IMR-90 (cell line): ENCODE data around the gene GSTT4. TPM values are rescaled to one million over a fixed set of nuclear protein-coding genes. Genes with fewer than 3 reads are reported as not detected.
"Not testable (repeated sequence)": the region's sequence is repeated elsewhere in the genome, so short reads cannot be mapped to it uniquely, and the experiment has no call there.

Experiments
- ATAC-seq: fragments of 200-7000 bp; cut with Tn5 transposase; 2 replicates; pipeline ENCODE4 v1.9.1; 2020; ENCODE audit warnings: low read depth, mild to moderate bottlenecking, moderate library complexity
- BruUV-seq: library from RNA; stranded (reverse); fragments of 400-500 nt; replicated peaks from 2 replicates; lab custom pipeline; 2021; lab: Mats Ljungman, UMichigan
- CTCF ChIA-PET: fragments of 300-600 bp; formaldehyde crosslinking; extraction: SDS; loops from one replicate; lab custom pipeline; 2021; ENCODE audit warnings: antibody characterized with exemption; lab: Yijun Ruan, JAX
- POLR2A ChIA-PET: fragments of 300-600 bp; sonication (Branson Sonifier 250); formaldehyde crosslinking; loops from one replicate; lab custom pipeline; 2022; ENCODE audit warnings: antibody characterized with exemption; ENCODE audit not compliant: unreplicated experiment; lab: Charles Lee
- DNase-seq: peaks from one replicate; pipeline ENCODE4 v3.0.0; 2013
- H2AFZ ChIP-seq: replicated peaks from 2 replicates; pipeline ENCODE3; 2013; ENCODE audit warnings: low read length, mild to moderate bottlenecking; ENCODE audit not compliant: poor library complexity
- H2AK5ac ChIP-seq: 2 replicates; pipeline ENCODE4 v1.6.1; 2013; ENCODE audit warnings: low read depth, low read length, inconsistent platforms
- H2AK9ac ChIP-seq: replicated peaks from 2 replicates; pipeline ENCODE3; 2013; ENCODE audit warnings: mild to moderate bottlenecking, low read depth, low read length, moderate library complexity; ENCODE audit not compliant: poor library complexity
- H2BK120ac ChIP-seq: 2 replicates; pipeline ENCODE4 v1.6.1; 2013; ENCODE audit warnings: low read depth, low read length, inconsistent platforms
- H2BK15ac ChIP-seq: 3 replicates; pipeline ENCODE4 v1.6.1; 2013; ENCODE audit warnings: low read depth, low read length, inconsistent platforms
- H2BK20ac ChIP-seq: 2 replicates; pipeline ENCODE4 v1.6.1; 2013; ENCODE audit warnings: low read depth, mild to moderate bottlenecking, inconsistent platforms, low read length, moderate library complexity
- H2BK5ac ChIP-seq: 2 replicates; pipeline ENCODE4 v1.6.1; 2013; ENCODE audit warnings: mild to moderate bottlenecking, low read depth, low read length, inconsistent platforms; ENCODE audit not compliant: poor library complexity, severe bottlenecking
- H3K14ac ChIP-seq: replicated peaks from 2 replicates; pipeline ENCODE4 v1.6.1; 2013; ENCODE audit warnings: low read depth, low read length, inconsistent platforms
- H3K18ac ChIP-seq: 2 replicates; pipeline ENCODE4 v1.6.1; 2013; ENCODE audit warnings: low read depth, low read length, control low read depth
- H3K23ac ChIP-seq: 2 replicates; pipeline ENCODE4 v1.6.1; 2013; ENCODE audit warnings: low read depth, low read length, inconsistent platforms
- H3K27ac ChIP-seq: 2 replicates; pipeline ENCODE4 v1.5.1; 2013; ENCODE audit warnings: mild to moderate bottlenecking, control low read depth, low read length; ENCODE audit not compliant: insufficient read depth
- H3K27me3 ChIP-seq: 2 replicates; pipeline ENCODE4 v1.6.1; 2013; ENCODE audit warnings: low read length; ENCODE audit not compliant: control insufficient read depth, insufficient read depth
- H3K36me3 ChIP-seq: 2 replicates; pipeline ENCODE4 v1.6.1; 2013; ENCODE audit warnings: low read length, mixed read lengths; ENCODE audit not compliant: control insufficient read depth, insufficient read depth
- H3K4ac ChIP-seq: 2 replicates; pipeline ENCODE4 v1.6.1; 2013; ENCODE audit warnings: low read depth, low read length, inconsistent platforms
- H3K4me1 ChIP-seq: 2 replicates; pipeline ENCODE4 v1.6.1; 2013; ENCODE audit warnings: low read length, mixed read lengths; ENCODE audit not compliant: control insufficient read depth, insufficient read depth
- H3K4me2 ChIP-seq: 2 replicates; pipeline ENCODE4 v1.6.1; 2013; ENCODE audit warnings: low read depth, mild to moderate bottlenecking, control low read depth, low read length, moderate library complexity
- H3K4me3 ChIP-seq: 2 replicates; pipeline ENCODE4 v1.5.1; 2013; ENCODE audit warnings: low read depth, mild to moderate bottlenecking, control low read depth, low read length, moderate library complexity; ENCODE audit not compliant: insufficient read depth
- H3K56ac ChIP-seq: 2 replicates; pipeline ENCODE4 v1.6.1; 2013; ENCODE audit warnings: low read length, inconsistent platforms; ENCODE audit not compliant: insufficient read depth; ENCODE audit errors: extremely low read depth
- H3K79me1 ChIP-seq, 2 experiments: 2 replicates each; pipeline ENCODE4 v1.6.1; 2013; ENCODE audit warnings: low read length in 2 of 2, inconsistent platforms in 1 of 2, low read depth in 1 of 2
- H3K9ac ChIP-seq: 2 replicates; pipeline ENCODE4 v1.6.1; 2013; ENCODE audit warnings: low read depth, low read length, control low read depth
- H3K9me1 ChIP-seq: 2 replicates; pipeline ENCODE4 v1.6.1; 2013; ENCODE audit warnings: low read length, inconsistent platforms; ENCODE audit not compliant: insufficient read depth
- H3K9me3 ChIP-seq: 2 replicates; pipeline ENCODE4 v1.6.1; 2013; ENCODE audit warnings: low read length; ENCODE audit not compliant: control insufficient read depth, insufficient read depth
- H4K20me1 ChIP-seq: 2 replicates; pipeline ENCODE4 v1.6.1; 2013; ENCODE audit warnings: low read length, inconsistent platforms; ENCODE audit not compliant: insufficient read depth
- H4K5ac ChIP-seq: 2 replicates; pipeline ENCODE4 v1.6.1; 2013; ENCODE audit warnings: mild to moderate bottlenecking, low read depth, low read length, control low read depth
- H4K8ac ChIP-seq, 2 experiments: 2 replicates each; pipeline ENCODE4 v1.6.1; 2013; ENCODE audit warnings: low read depth in 2 of 2, low read length in 2 of 2, control low read depth in 1 of 2, inconsistent platforms in 1 of 2
- H4K91ac ChIP-seq: 2 replicates; pipeline ENCODE4 v1.6.1; 2013; ENCODE audit warnings: low read depth, low read length, inconsistent platforms; ENCODE audit not compliant: insufficient read depth
- WGBS, 2 experiments: methylation state at CpG; one replicate each; pipeline versions ENCODE4 v1.1.5 to v1.1.7; 2013; ENCODE audit warnings: missing lambda C conversion rate in 2 of 2; ENCODE audit not compliant: insufficient read length in 1 of 2; ENCODE audit errors: extremely low coverage in 2 of 2; 5-methylcytosine and 5-hydroxymethylcytosine counted together
- dilution Hi-C: fragments of 300-500 bp; cut with HindIII; formaldehyde crosslinking; loops from one replicate; pipeline ENCODE4 v1.14.3; 2018; ENCODE audit warnings: low sequenced_read_pairs; ENCODE audit not compliant: unreplicated experiment
- in situ Hi-C: fragments of 300-500 bp; cut with MboI; formaldehyde crosslinking; loops from 3 replicates; pipeline ENCODE4 v1.14.3; 2019; ENCODE audit warnings: low sequenced_read_pairs, inconsistent platforms, mixed read lengths
- intact Hi-C: fragments of 100-400 bp; cut with micrococcal nuclease; formaldehyde crosslinking; loops from 2 replicates; pipeline ENCODE4 v1.10.0; 2022
- polyA plus RNA-seq, 3 experiments: library from polyadenylated mRNA; depleted of rRNA; stranded (reverse); fragments of >200 nt; gene quantifications; 2 replicates each; pipeline ENCODE4 v1.2.3, GENCODE V29; 2012; ENCODE audit warnings: low replicate concordance in 1 of 3
- total RNA-seq: library from RNA; depleted of rRNA; stranded (reverse); fragments of >200 nt; gene quantifications from 2 replicates; pipeline ENCODE4 v1.2.3, GENCODE V29; 2012

The GSTT4 gene
- total and polyA plus RNA-seq, 2 of the 4 experiments (the other 2 are of a cell fraction): not detected

GRCh38 chr22:23961084-23961771 lies 44.0 kb downstream of the GSTT4 start, which contains the start of gene GSTT2B:
Gene GSTT2B (minus strand): TSS chr22:23961195. CDS start chr22:23961131, 64 bp downstream.
- H3K4ac ChIP-seq, H3K27me3 ChIP-seq, in situ Hi-C loops, DNase-seq, H2BK5ac ChIP-seq, BruUV-seq, H3K9me3 ChIP-seq, H3K36me3 ChIP-seq, H3K9me1 ChIP-seq, H2BK15ac ChIP-seq, H4K91ac ChIP-seq, H2AK5ac ChIP-seq, H3K23ac ChIP-seq, H3K27ac ChIP-seq, H2AK9ac ChIP-seq, H2AFZ ChIP-seq, H3K18ac ChIP-seq, CTCF ChIA-PET, POLR2A ChIA-PET, H4K5ac ChIP-seq, H3K56ac ChIP-seq, H3K79me1 ChIP-seq, H2BK120ac ChIP-seq, H3K14ac ChIP-seq, dilution Hi-C loops, H3K4me1 ChIP-seq, H4K20me1 ChIP-seq, intact Hi-C loops, H2BK20ac ChIP-seq: not testable (repeated sequence)
- peak; percentile 97 for ATAC-seq
- no CpG with 5 or more reads among the region's 43 CpGs for WGBS, 2 experiments
- Histone ChIP-seq H3K9ac (peak within 1 kb of the TSS; percentile 64; the same call in 1 of the 2 replicates), H3K4me3 (peak within 1 kb of the TSS; percentile 19; the same call in 1 of the 2 replicates), H4K8ac (peak within 1 kb of the TSS; percentile 65 to 69; a peak in 3 of 4 replicates), H3K4me2 (peak within 1 kb of the TSS; percentile 45; the same call in 1 of the 2 replicates)
